ENCODE measurements around the gene GPC1. TPM values are rescaled to one million over a fixed set of nuclear protein-coding genes. Genes with fewer than 3 reads are reported as not detected.

The GPC1 gene
- polyA plus RNA-seq, 1 experiment = 46.8 TPM

DNA sequence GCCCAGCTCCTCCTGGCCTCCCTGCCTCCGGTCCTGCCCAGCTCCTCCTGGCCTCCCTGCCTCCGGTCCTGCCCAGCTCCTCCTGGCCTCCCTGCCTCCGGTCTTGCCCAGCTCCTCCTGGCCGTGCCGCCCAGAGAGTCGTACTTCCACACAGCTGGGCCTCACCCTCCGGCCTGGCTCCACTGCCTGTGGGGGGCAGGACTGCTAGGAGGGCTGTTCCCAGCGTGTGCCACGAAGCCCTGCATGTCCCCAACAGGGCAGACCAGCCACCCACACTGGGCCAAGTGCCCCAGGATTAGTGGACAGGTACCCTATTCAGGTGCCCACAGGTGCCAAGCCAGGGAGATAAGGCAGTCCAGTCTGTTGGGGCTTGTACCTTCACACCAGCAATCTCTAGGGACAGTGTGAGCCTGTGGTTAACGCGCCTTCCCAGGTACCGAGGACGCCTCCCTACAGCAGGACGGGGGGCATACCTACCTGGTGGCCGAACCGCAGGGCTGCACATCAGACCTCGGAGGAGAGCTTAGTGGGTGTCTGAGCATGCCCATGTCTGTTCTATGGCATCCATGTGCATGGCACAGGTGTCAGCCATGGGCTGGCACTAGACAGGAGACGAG, 5.3 kb downstream of the GPC1 start:
- no peak for DNase-seq (ENCODE audit: low read depth, low spot score)
- Histone ChIP-seq H3K27me3 (ENCODE audit: control insufficient read depth, insufficient read depth, low read length) (no peaks in the 10 kb centered on the region), H3K27ac (ENCODE audit: low read depth, low read length) (no peak overlapping the region), H3K9me3 (ENCODE audit: control insufficient read depth, insufficient read depth, low read length) (no peaks in the 10 kb centered on the region; the same call in 1 of the 2 replicates), H3K4me3 (ENCODE audit: low read depth, low read length) (no peak overlapping the region)
- ChIA-PET POLR2A (no interaction called here), CTCF (interaction anchor here (4.5 kb wide), 1 partner anchor 209 kb away, joined by 40 read pairs; no protein-coding TSS in a partner anchor)
- TF ChIP-seq, protein P1, sequence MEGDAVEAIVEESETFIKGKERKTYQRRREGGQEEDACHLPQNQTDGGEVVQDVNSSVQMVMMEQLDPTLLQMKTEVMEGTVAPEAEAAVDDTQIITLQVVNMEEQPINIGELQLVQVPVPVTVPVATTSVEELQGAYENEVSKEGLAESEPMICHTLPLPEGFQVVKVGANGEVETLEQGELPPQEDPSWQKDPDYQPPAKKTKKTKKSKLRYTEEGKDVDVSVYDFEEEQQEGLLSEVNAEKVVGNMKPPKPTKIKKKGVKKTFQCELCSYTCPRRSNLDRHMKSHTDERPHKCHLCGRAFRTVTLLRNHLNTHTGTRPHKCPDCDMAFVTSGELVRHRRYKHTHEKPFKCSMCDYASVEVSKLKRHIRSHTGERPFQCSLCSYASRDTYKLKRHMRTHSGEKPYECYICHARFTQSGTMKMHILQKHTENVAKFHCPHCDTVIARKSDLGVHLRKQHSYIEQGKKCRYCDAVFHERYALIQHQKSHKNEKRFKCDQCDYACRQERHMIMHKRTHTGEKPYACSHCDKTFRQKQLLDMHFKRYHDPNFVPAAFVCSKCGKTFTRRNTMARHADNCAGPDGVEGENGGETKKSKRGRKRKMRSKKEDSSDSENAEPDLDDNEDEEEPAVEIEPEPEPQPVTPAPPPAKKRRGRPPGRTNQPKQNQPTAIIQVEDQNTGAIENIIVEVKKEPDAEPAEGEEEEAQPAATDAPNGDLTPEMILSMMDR (IDR thresholded peaks at IDR 0.05; ENCODE audit: low read depth, low read length) = no peak

DNA sequence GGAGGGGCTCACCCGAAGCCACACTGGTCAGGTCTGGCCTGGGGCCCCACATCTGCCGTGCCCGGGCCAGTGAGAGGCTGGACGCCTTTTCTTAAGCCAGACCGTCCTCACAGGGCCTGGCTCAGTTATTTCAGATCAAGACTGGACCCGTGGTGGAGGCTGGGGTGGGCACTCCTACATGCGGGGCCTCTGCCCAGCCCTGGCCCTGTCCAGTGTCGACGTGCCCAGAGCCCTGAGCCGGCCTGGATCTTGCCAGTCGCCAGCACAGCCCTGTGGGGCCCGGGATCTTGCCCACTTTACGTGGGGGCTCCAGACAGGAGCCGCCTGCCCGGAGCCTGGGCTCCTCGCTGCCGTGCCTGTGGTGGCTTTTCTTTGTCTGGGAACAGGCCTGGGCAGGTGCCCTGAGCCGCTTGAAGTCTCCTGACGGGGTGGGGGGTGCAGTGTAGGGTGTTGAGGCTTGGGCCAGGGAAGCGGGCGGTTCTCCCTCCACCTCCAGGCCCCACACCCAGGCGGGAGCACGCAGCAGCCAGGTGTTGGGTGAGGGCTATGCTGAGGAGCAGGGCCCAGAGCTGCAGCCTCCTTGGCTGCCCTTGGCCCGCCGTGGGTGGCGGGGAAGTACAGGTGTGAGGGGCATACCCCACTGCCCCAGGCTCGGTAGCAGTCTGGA, 6.0 kb downstream of the GPC1 start:
- no peak for DNase-seq (ENCODE audit: low read depth, low spot score)
- Histone ChIP-seq H3K27me3 (ENCODE audit: control insufficient read depth, insufficient read depth, low read length) (no peaks in the 10 kb centered on the region), H3K4me3 (ENCODE audit: low read depth, low read length) (no peak overlapping the region), H3K27ac (ENCODE audit: low read depth, low read length) (no peak overlapping the region), H3K9me3 (ENCODE audit: control insufficient read depth, insufficient read depth, low read length) (no peaks in the 10 kb centered on the region; the same call in 1 of the 2 replicates)
- TF ChIP-seq, protein P1 (IDR thresholded peaks at IDR 0.05; ENCODE audit: low read depth, low read length) = no peak
- CTCF ChIA-PET = interaction anchor here (0.9 to 4.5 kb wide), 2 partner anchors 209 to 291 kb away, joined by 4 to 40 read pairs; no protein-coding TSS in a partner anchor
- POLR2A ChIA-PET = no interaction called here

DNA sequence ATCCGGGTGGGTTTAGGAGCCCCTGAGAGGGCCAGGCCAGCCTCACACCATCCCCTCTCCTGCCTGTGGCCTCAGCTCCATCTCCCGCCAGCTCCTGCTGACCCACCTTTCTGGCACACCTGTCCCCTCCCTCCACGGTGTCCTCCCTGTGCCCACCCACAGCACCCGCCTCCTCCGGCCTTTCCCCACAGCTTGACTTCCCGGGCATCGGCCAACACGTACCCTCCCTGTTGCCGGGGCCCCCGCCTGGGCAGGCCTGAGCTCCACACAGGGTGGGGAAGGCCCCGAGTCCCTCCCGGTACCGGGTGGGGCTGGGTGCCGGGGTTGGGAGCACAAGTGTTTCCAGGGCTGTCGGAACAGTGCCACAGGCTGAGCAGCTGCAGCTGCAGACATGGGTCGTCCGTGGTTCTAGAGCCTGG, 6.5 kb downstream of the GPC1 start:
- no peak overlapping the region for H3K27ac ChIP-seq (ENCODE audit: low read depth, low read length)
- CTCF ChIA-PET = interaction anchor here (0.9 to 4.5 kb wide), 3 partner anchors 210 to 292 kb away, joined by 4 to 40 read pairs (median 6); no protein-coding TSS in a partner anchor
- no peak for DNase-seq (ENCODE audit: low read depth, low spot score)

DNA sequence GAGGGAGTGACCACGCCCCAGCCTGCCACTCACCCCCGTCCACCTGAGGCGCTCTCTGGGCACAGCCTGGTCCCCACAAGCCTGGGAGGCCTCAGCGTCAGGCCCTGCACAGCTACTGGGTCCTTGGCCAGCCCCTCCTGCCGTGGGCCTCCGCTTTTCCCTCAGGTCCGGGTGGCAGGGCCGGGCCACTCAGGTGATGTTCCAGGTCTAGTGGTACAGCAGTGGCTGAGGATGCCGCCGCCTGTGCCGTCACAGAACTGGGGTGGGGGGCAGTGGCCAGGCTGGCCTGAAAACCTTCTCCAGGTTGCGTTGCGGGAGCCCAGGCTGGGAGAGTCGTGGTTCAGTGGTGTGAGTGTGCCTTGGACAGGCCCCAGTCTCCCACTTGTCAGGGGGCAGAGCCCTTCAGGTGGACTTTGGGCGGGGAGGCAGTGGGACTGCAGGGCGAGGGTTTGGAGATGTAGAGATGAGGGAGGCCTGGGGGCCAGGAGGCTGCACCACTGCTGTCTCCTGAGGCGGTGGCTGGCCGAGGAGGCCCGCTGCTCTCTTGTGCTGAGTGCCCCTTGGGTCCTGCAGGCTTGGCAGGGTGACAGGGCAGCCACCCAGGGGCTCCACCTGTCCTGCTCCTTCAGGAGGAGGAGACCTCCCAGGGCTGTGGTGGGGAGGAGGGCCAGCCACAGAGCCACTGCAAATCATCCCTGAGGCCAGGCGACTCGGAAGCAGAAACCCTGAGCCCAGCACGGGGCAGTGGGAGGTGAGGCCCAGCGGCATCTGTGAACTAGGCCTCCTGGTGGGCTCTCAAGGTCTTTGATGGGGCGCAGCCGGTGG, 7.6 kb downstream of the GPC1 start:
- TF ChIP-seq, protein P1 (IDR thresholded peaks at IDR 0.05; ENCODE audit: low read depth, low read length) = no peak
- DNase-seq (ENCODE audit: low read depth, low spot score) = no peak
- H3K9me3 ChIP-seq (ENCODE audit: control insufficient read depth, insufficient read depth, low read length) = no peaks in the 10 kb centered on the region
- no peak overlapping the region for H3K4me3 ChIP-seq (ENCODE audit: low read depth, low read length)
- POLR2A ChIA-PET = interaction anchor here (0.7 kb wide), 1 partner anchor 272 kb away, joined by 5 read pairs; no protein-coding TSS in a partner anchor
- H3K27me3 ChIP-seq (ENCODE audit: control insufficient read depth, insufficient read depth, low read length) = no peaks in the 10 kb centered on the region
- CTCF ChIA-PET = interaction anchor here (1.0 kb wide), 1 partner anchor 211 kb away, joined by 6 read pairs; no protein-coding TSS in a partner anchor
- no peak overlapping the region for H3K27ac ChIP-seq (ENCODE audit: low read depth, low read length)

More for the DNA sequence above, 6.5 kb downstream of the GPC1 start:
- TF ChIP-seq, protein P1 (IDR thresholded peaks at IDR 0.05; ENCODE audit: low read depth, low read length) = no peak
- H3K9me3 ChIP-seq (ENCODE audit: control insufficient read depth, insufficient read depth, low read length) = no peaks in the 10 kb centered on the region
- no peak overlapping the region for H3K4me3 ChIP-seq (ENCODE audit: low read depth, low read length)
- H3K27me3 ChIP-seq (ENCODE audit: control insufficient read depth, insufficient read depth, low read length) = no peaks in the 10 kb centered on the region
- POLR2A ChIA-PET = no interaction called here

All from AG04450 (cell line).